ENCODE data around the gene SEMG1. TPM values are rescaled to one million over a fixed set of nuclear protein-coding genes. Genes with fewer than 3 reads are reported as not detected.

The SEMG1 gene
- total RNA-seq, 1 experiment from 2014 or later, result not detected

GRCh38 chr20:45223136-45223535 is 16.3 kb downstream of the SEMG1 start:
- no peak for DNase-seq (ENCODE audit: low read depth)

- no peak for DNase-seq (ENCODE audit: low read depth)
Observed at GRCh38 chr20:45226287-45226686, 19.5 kb downstream of the SEMG1 start.

GRCh38 chr20:45229264-45230056 is 22.6 kb downstream of the SEMG1 start:
- DNase-seq (ENCODE audit: low read depth), result peak; percentile 20

GRCh38 chr20:45230631-45231030 is 23.8 kb downstream of the SEMG1 start:
- DNase-seq (ENCODE audit: low read depth), result no peak

GRCh38 chr20:45235995-45236394 is 29.2 kb downstream of the SEMG1 start:
- DNase-seq (ENCODE audit: low read depth), result no peak

GRCh38 chr20:45238139-45238538 is 31.3 kb downstream of the SEMG1 start:
- no peak for DNase-seq (ENCODE audit: low read depth)

- DNase-seq (ENCODE audit: low read depth), result no peak
Observed at GRCh38 chr20:45246109-45246508, 39.3 kb downstream of the SEMG1 start.

- DNase-seq (ENCODE audit: low read depth), result no peak
Observed at GRCh38 chr20:45247865-45248264, 41.0 kb downstream of the SEMG1 start.

GRCh38 chr20:45248609-45249008 is 41.8 kb downstream of the SEMG1 start:
- DNase-seq (ENCODE audit: low read depth), result no peak

GRCh38 chr20:45251884-45252560 is 45.2 kb downstream of the SEMG1 start:
- DNase-seq (ENCODE audit: low read depth), result no peak

GRCh38 chr20:45253261-45253660 is 46.4 kb downstream of the SEMG1 start:
- no peak for DNase-seq (ENCODE audit: low read depth)

GRCh38 chr20:45254383-45255262 is 47.8 kb downstream of the SEMG1 start, which contains the start of gene SLPI:
TSS of gene SLPI (minus strand) at chr20:45254564. CDS start at chr20:45254543, 21 bp downstream.
- DNase-seq (ENCODE audit: low read depth), result no peak

- DNase-seq (ENCODE audit: low read depth), result no peak
Observed at GRCh38 chr20:45257161-45257560, 50.3 kb downstream of the SEMG1 start.

- DNase-seq (ENCODE audit: low read depth), result no peak
Observed at GRCh38 chr20:45257711-45258110, 50.9 kb downstream of the SEMG1 start.

GRCh38 chr20:45258259-45258658 is 51.4 kb downstream of the SEMG1 start:
- DNase-seq (ENCODE audit: low read depth), result no peak

- DNase-seq (ENCODE audit: low read depth), result no peak
Observed at GRCh38 chr20:45258664-45259063, 51.8 kb downstream of the SEMG1 start.

Other genes with a start within 250 kb of the SEMG1 start
- gene TOMM34, start 246.6 kb upstream of the SEMG1 start, total RNA-seq (2014; rRNA removed; shearing (Covaris generic)), result 68.0 and 90.6 TPM in 2 replicates
- gene STK4, start 240.5 kb upstream of the SEMG1 start, total RNA-seq (2014; rRNA removed; shearing (Covaris generic)), result 26.2 and 26.7 TPM in 2 replicates
- gene KCNS1, start 105.9 kb upstream of the SEMG1 start, total RNA-seq (2014; rRNA removed; shearing (Covaris generic)), result 0.12 and 0.39 TPM in 2 replicates
- not detected in 2 replicates for gene WFDC5, start 91.9 kb upstream of the SEMG1 start, total RNA-seq (2014; rRNA removed; shearing (Covaris generic))
- gene WFDC12, start 82.6 kb upstream of the SEMG1 start, total RNA-seq (2014; rRNA removed; shearing (Covaris generic)), result not detected in 2 replicates
- not detected in 2 replicates for gene PI3, start 32.1 kb upstream of the SEMG1 start, total RNA-seq (2014; rRNA removed; shearing (Covaris generic))
- not detected in 2 replicates for gene SEMG2, start 14.3 kb downstream of the SEMG1 start, total RNA-seq (2014; rRNA removed; shearing (Covaris generic))
- not detected in 2 replicates for gene SLPI, start 47.5 kb downstream of the SEMG1 start, total RNA-seq (2014; rRNA removed; shearing (Covaris generic))
- not detected in 2 replicates for gene RBPJL, start 99.8 kb downstream of the SEMG1 start, total RNA-seq (2014; rRNA removed; shearing (Covaris generic))
- 0.10 TPM in 1 of 2 replicates, not detected in the other for gene MATN4, start 101.3 kb downstream of the SEMG1 start, total RNA-seq (2014; rRNA removed; shearing (Covaris generic))
- gene SDC4, start 141.4 kb downstream of the SEMG1 start, total RNA-seq (2014; rRNA removed; shearing (Covaris generic)), result 88.2 and 103 TPM in 2 replicates
- 29.2 and 33.7 TPM in 2 replicates for gene SYS1, start 156.1 kb downstream of the SEMG1 start, total RNA-seq (2014; rRNA removed; shearing (Covaris generic))
- not detected in 2 replicates for gene TP53TG5, start 171.3 kb downstream of the SEMG1 start, total RNA-seq (2014; rRNA removed; shearing (Covaris generic))
- gene DBNDD2, start 201.3 kb downstream of the SEMG1 start, total RNA-seq (2014; rRNA removed; shearing (Covaris generic)), result 10.1 and 12.5 TPM in 2 replicates
- gene PIGT, start 209.1 kb downstream of the SEMG1 start, total RNA-seq (2014; rRNA removed; shearing (Covaris generic)), result 196 and 220 TPM in 2 replicates

All from RPMI7951 (cell line).